ENCODE measurements around the gene KRT79. TPM values are rescaled to one million over a fixed set of nuclear protein-coding genes. Genes with fewer than 3 reads are reported as not detected.

The KRT79 gene
- total RNA-seq, 2 donors from 2014 or later, result not detected

- Histone ChIP-seq H3K9me3 (no peaks in the 10 kb centered on the region), H3K4me3 (no peak overlapping the region), H3K27me3 (replicated peaks; ENCODE audit: insufficient read depth) (no peaks in the 10 kb centered on the region), H3K4me1 (replicated peaks) (no peaks in the 10 kb centered on the region), H3K36me3 (no peaks in the 10 kb centered on the region), H3K27ac (no peak overlapping the region)
- TF ChIP-seq, protein P1, sequence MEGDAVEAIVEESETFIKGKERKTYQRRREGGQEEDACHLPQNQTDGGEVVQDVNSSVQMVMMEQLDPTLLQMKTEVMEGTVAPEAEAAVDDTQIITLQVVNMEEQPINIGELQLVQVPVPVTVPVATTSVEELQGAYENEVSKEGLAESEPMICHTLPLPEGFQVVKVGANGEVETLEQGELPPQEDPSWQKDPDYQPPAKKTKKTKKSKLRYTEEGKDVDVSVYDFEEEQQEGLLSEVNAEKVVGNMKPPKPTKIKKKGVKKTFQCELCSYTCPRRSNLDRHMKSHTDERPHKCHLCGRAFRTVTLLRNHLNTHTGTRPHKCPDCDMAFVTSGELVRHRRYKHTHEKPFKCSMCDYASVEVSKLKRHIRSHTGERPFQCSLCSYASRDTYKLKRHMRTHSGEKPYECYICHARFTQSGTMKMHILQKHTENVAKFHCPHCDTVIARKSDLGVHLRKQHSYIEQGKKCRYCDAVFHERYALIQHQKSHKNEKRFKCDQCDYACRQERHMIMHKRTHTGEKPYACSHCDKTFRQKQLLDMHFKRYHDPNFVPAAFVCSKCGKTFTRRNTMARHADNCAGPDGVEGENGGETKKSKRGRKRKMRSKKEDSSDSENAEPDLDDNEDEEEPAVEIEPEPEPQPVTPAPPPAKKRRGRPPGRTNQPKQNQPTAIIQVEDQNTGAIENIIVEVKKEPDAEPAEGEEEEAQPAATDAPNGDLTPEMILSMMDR (IDR thresholded peaks at IDR 0.05), result no peak
- no peak for TF ChIP-seq POLR2AphosphoS5 (IDR thresholded peaks at IDR 0.05)
- TF ChIP-seq POLR2A (IDR thresholded peaks at IDR 0.05), result no peak
- DNase-seq (ENCODE audit: low spot score), result no peak
- intact Hi-C loops (cut with DNase I), result no loop called here
Measured at GRCh38 chr12:52851787-52852186, 17.7 kb upstream of the KRT79 start.

GRCh38 chr12:52850681-52851080 is 16.6 kb upstream of the KRT79 start:
- H3K4me1 ChIP-seq (replicated peaks), result no peaks in the 10 kb centered on the region
- no peaks in the 10 kb centered on the region for H3K9me3 ChIP-seq
- no peak overlapping the region for H3K27ac ChIP-seq
- intact Hi-C loops (cut with DNase I), result no loop called here
- no peak overlapping the region for H3K4me3 ChIP-seq
- H3K36me3 ChIP-seq, result no peaks in the 10 kb centered on the region
- TF ChIP-seq POLR2A (IDR thresholded peaks at IDR 0.05) (no peak), POLR2AphosphoS5 (IDR thresholded peaks at IDR 0.05) (no peak)
- TF ChIP-seq, protein P1 (IDR thresholded peaks at IDR 0.05), result no peak
- 83% methylated on average over 5 of the region's 5 CpGs for WGBS
- H3K27me3 ChIP-seq (replicated peaks; ENCODE audit: insufficient read depth), result no peaks in the 10 kb centered on the region
- DNase-seq (ENCODE audit: low spot score), result no peak

- no peak for DNase-seq (ENCODE audit: low spot score)
- no peak overlapping the region for H3K4me3 ChIP-seq
- no peak overlapping the region for H3K27ac ChIP-seq
- TF ChIP-seq POLR2A (IDR thresholded peaks at IDR 0.05), result no peak
- TF ChIP-seq, protein P1 (IDR thresholded peaks at IDR 0.05), result no peak
- no peak for TF ChIP-seq POLR2AphosphoS5 (IDR thresholded peaks at IDR 0.05)
- H3K9me3 ChIP-seq, result no peaks in the 10 kb centered on the region
- intact Hi-C loops (cut with DNase I), result no loop called here
- H3K27me3 ChIP-seq (replicated peaks; ENCODE audit: insufficient read depth), result no peaks in the 10 kb centered on the region
- H3K4me1 ChIP-seq (replicated peaks), result no peaks in the 10 kb centered on the region
- 93% methylated on average over 6 of the region's 6 CpGs for WGBS
- no peaks in the 10 kb centered on the region for H3K36me3 ChIP-seq
Measured at GRCh38 chr12:52849511-52849910, 15.4 kb upstream of the KRT79 start.

DNA sequence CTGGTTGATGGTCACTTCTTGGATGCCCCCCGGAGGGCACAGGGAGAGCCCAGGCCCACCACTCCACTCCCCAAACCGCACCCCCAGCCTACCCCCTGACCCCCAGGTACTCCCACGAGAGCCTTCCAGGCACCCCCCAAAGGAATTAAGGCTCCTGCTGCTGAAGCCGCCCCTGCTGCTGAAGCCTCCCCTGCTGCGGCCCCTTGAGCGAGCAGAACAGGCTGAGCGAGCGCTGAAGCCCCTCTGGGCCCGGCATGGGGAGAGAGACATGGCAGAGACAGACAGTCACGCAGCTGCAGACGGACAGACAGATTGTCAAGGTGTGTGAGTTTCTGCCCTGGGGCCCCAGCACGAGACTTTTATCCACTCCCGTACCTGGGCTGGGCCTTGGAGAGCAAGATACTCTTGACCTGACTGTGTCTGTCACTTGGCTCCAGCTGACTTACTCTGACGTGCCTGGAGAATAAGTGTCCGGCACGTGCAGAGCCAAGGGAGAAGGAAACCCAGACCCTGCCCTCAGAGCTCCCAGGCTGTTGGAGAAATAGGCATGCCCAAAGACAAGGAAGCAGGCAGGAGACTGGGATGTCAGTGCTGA is 14.6 kb upstream of the KRT79 start, which contains the start of gene KRT78:
TSS of gene KRT78 (minus strand) at position 334 of the 595 bp plus-strand sequence. CDS start at position 270, 64 bp downstream.
- no peak for DNase-seq (ENCODE audit: low spot score)
- Histone ChIP-seq H3K4me1 (replicated peaks) (no peaks in the 10 kb centered on the region), H3K36me3 (no peaks in the 10 kb centered on the region), H3K9me3 (no peaks in the 10 kb centered on the region), H3K27ac (no peak within 1 kb of the TSS), H3K4me3 (no peak within 1 kb of the TSS), H3K27me3 (replicated peaks; ENCODE audit: insufficient read depth) (no peaks in the 10 kb centered on the region)
- WGBS, result 84% methylated on average over 16 of the region's 16 CpGs
- TF ChIP-seq POLR2A (IDR thresholded peaks at IDR 0.05) (no peak), POLR2AphosphoS5 (IDR thresholded peaks at IDR 0.05) (no peak)
- TF ChIP-seq, protein P1 (IDR thresholded peaks at IDR 0.05), result no peak
- intact Hi-C loops (cut with DNase I), result no loop called here
